Testis (tissue), 3 donors: ENCODE measurements around the gene BSX. TPM values are rescaled to one million over a fixed set of nuclear protein-coding genes. Genes with fewer than 3 reads are reported as not detected.

ENCODE experiments used
- DNase-seq: peaks from one replicate; pipeline ENCODE4 v3.0.0-alpha.2; 2019
- H3K27ac ChIP-seq, 2 donors: fragments of 200-600 bp; sonication (generic); one replicate each; pipeline ENCODE4 v1.5.1; 2019
- H3K27me3 ChIP-seq: fragments of 200-600 bp; sonication (generic); one replicate; pipeline ENCODE4 v1.5.1; 2019
- H3K36me3 ChIP-seq: fragments of 200-600 bp; sonication (generic); one replicate; pipeline ENCODE4 v1.5.1; 2017; ENCODE audit warnings: low read depth; ENCODE audit errors: missing control alignments
- H3K4me1 ChIP-seq: fragments of 200-600 bp; sonication (generic); one replicate; pipeline ENCODE4 v1.5.1; 2019
- H3K4me3 ChIP-seq, 2 donors: fragments of 200-600 bp; sonication (generic); one replicate each; pipeline ENCODE4 v1.5.1; 2017 to 2019
- H3K9me3 ChIP-seq: fragments of 200-600 bp; sonication (generic); one replicate; pipeline ENCODE4 v1.5.1; 2017
- CTCF ChIP-seq, 3 experiments: fragments of 450-650 bp in 2 of 3; fragments of 200-600 bp in 1 of 3; sonication (generic) in 1 of 3; IDR thresholded peaks; one replicate each; pipeline ENCODE4 v1.5.1; 2016 to 2019; ENCODE audit warnings: antibody characterized with exemption in 3 of 3, mild to moderate bottlenecking in 2 of 3, moderate library complexity in 1 of 3
- POLR2A ChIP-seq: fragments of 450-650 bp; IDR thresholded peaks from one replicate; pipeline ENCODE4 v1.6.1; 2017; ENCODE audit warnings: antibody characterized with exemption, mild to moderate bottlenecking, moderate library complexity
- WGBS, 2 donors: methylation state at CpG; one replicate each; pipeline ENCODE4 v1.1.5; 2018; 5-methylcytosine and 5-hydroxymethylcytosine counted together
- intact Hi-C: fragments of 100-400 bp; cut with DNase I; formaldehyde crosslinking; loops from one replicate; pipeline ENCODE4 v1.15.1; 2023; ENCODE audit warnings: low total_unique reads
- polyA plus RNA-seq: library from polyadenylated mRNA; stranded (reverse); fragments of 350-450 nt; fragmentation: Illumina TruSeq; extraction: RNeasy Lipid Tissue Mini Kit (QIAGEN cat#74804); gene quantifications from one replicate; pipeline ENCODE4 v1.2.3, GENCODE V29; 2014; ENCODE audit warnings: low read depth, low replicate concordance; ENCODE audit not compliant: insufficient read depth
- total RNA-seq, 2 donors: library from RNA; depleted of rRNA; stranded (reverse); fragments of >200 nt; gene quantifications; one replicate each; pipeline ENCODE4 v1.2.3, GENCODE V29; 2016

The BSX gene
- total and polyA plus RNA-seq, 3 donors from 2014 or later: not detected

GRCh38 chr11:122963961-122964360 lies 17.7 kb downstream of the BSX start:
- no peak for TF ChIP-seq POLR2A
- TF ChIP-seq CTCF (IDR thresholded peaks at IDR 0.05): no peak
- H3K27ac ChIP-seq: no peak overlapping the region
- no peak for DNase-seq
- H3K27me3 ChIP-seq: no peaks in the 10 kb centered on the region
- no peaks in the 10 kb centered on the region for H3K36me3 ChIP-seq
- WGBS, 2 donors: 81% methylated on average over 4 of the region's 4 CpGs
- no peaks in the 10 kb centered on the region for H3K9me3 ChIP-seq
- intact Hi-C loops: no loop called here
- no peaks in the 10 kb centered on the region for H3K4me1 ChIP-seq
- H3K4me3 ChIP-seq: no peak overlapping the region

- Histone ChIP-seq H3K9me3 (no peaks in the 10 kb centered on the region), H3K4me1 (no peaks in the 10 kb centered on the region), H3K4me3 (no peak overlapping the region), H3K27me3 (no peaks in the 10 kb centered on the region), H3K27ac (no peak overlapping the region), H3K36me3 (no peaks in the 10 kb centered on the region)
- no peak for DNase-seq
- 93 to 96% methylated on average over 4 of the region's 4 CpGs for WGBS, 2 donors
- TF ChIP-seq POLR2A (no peak), CTCF (IDR thresholded peaks at IDR 0.05) (no peak)
- intact Hi-C loops: no loop called here
These were observed 27.2 kb downstream of the BSX start for GRCh38 chr11:122954455-122954854.

GRCh38 chr11:122951211-122951610 lies 30.4 kb downstream of the BSX start:
- H3K9me3 ChIP-seq: no peaks in the 10 kb centered on the region
- H3K4me3 ChIP-seq: no peak overlapping the region
- TF ChIP-seq POLR2A (no peak), CTCF (IDR thresholded peaks at IDR 0.05) (no peak)
- H3K4me1 ChIP-seq: no peaks in the 10 kb centered on the region
- H3K27ac ChIP-seq: no peak overlapping the region
- H3K36me3 ChIP-seq: no peaks in the 10 kb centered on the region
- H3K27me3 ChIP-seq: no peaks in the 10 kb centered on the region
- intact Hi-C loops: no loop called here
- 66 to 77% methylated on average over 2 of the region's 2 CpGs for WGBS, 2 donors
- no peak for DNase-seq

- WGBS, 2 donors: 94 to 97% methylated on average over 2 of the region's 2 CpGs
- intact Hi-C loops: no loop called here
These were observed 43.1 kb downstream of the BSX start for GRCh38 chr11:122938557-122938956.

More at GRCh38 chr11:122938557-122938956, 43.1 kb downstream of the BSX start:
- no peaks in the 10 kb centered on the region for H3K27me3 ChIP-seq
- H3K4me1 ChIP-seq: no peaks in the 10 kb centered on the region
- H3K9me3 ChIP-seq: no peaks in the 10 kb centered on the region
- DNase-seq: no peak
- H3K36me3 ChIP-seq: no peaks in the 10 kb centered on the region
- H3K27ac ChIP-seq: no peak overlapping the region
- TF ChIP-seq POLR2A (no peak), CTCF (IDR thresholded peaks at IDR 0.05) (no peak)
- H3K4me3 ChIP-seq: no peak overlapping the region
